ENCODE measurements around the gene SHB. TPM values are rescaled to one million over a fixed set of nuclear protein-coding genes. Genes with fewer than 3 reads are reported as not detected.

SHB gene
- total and polyA plus RNA-seq, 2 of the 8 experiments (the other 6 are each of a cell fraction or from before 2014, with no cell fraction given): 4.1 to 12.6 TPM

- TF ChIP-seq CTCF (IDR thresholded peaks at IDR 0.05; ENCODE audit: control extremely low read depth in 1 of 3, insufficient read depth in 1 of 3, low read depth in 1 of 3, low read length in 3 of 3): peak; percentile 80 to 94 (median 93)
- TF ChIP-seq HDAC6 (IDR thresholded peaks at IDR 0.05; ENCODE audit: low read depth, low read length): no peak
- peak; percentile 48; the same call in 1 of the 2 replicates for TF ChIP-seq KDM5A (IDR thresholded peaks at IDR 0.05; ENCODE audit: low read length)
- TF ChIP-seq BACH1 (IDR thresholded peaks at IDR 0.05; ENCODE audit: low read length): no peak
- peak; percentile 74 for TF ChIP-seq SAP30 (IDR thresholded peaks at IDR 0.05; ENCODE audit: insufficient read depth, insufficient replicate concordance, low read length)
- TF ChIP-seq ATF3 (IDR thresholded peaks at IDR 0.05; ENCODE audit: insufficient read depth, low read depth, low read length): peak; percentile 57; the same call in 1 of the 2 replicates
- TF ChIP-seq POLR2A (IDR thresholded peaks at IDR 0.05; ENCODE audit: control extremely low read depth in 1 of 2, low read depth in 2 of 2, low read length in 2 of 2): no peak
- peak; percentile 79; the same call in 1 of the 2 replicates for TF ChIP-seq TCF12 (IDR thresholded peaks at IDR 0.05; ENCODE audit: low read depth, low read length)
- no peak for TF ChIP-seq BRCA1 (IDR thresholded peaks at IDR 0.05; ENCODE audit: low read depth, low read length)
- peak; percentile 98 for TF ChIP-seq MAX (IDR thresholded peaks at IDR 0.05)
- TF ChIP-seq SIN3A (conservative IDR thresholded peaks at IDR 0.05 in 1 of 2, IDR thresholded peaks at IDR 0.05 in 1 of 2; ENCODE audit: low read depth in 1 of 2, low read length in 2 of 2): peak; percentile 94 to 97
These were observed 165.2 kb downstream of the SHB start, which contains the start of gene SLC25A51 (continued) for GRCh38 chr9:37903647-37904444.
